ENCODE measurements around the gene DNAAF1.

GRCh38 chr16:84196101-84196500 lies 51.0 kb downstream of the DNAAF1 start:
- TF ChIP-seq CTCF (IDR thresholded peaks at IDR 0.05): no peak
- TF ChIP-seq POLR2A (IDR thresholded peaks at IDR 0.05; ENCODE audit: low read length): no peak
- TF ChIP-seq HOXB13 (CRISPR knock-in tag; IDR thresholded peaks at IDR 0.05; ENCODE audit: low read depth): no peak
- no peak for TF ChIP-seq EP300 (IDR thresholded peaks at IDR 0.05)

Data from A549 (cell line).